PFSK-1 (cell line): ENCODE results near the gene TET3.

Source experiments
- FOXP2 ChIP-seq: optimal IDR thresholded peaks from 2 replicates; pipeline ENCODE3; 2011; ENCODE audit warnings: borderline replicate concordance, control low read depth, inconsistent platforms; ENCODE audit not compliant: insufficient read depth; ENCODE audit errors: extremely low read length, extremely low read depth
- POLR2AphosphoS5 ChIP-seq: IDR thresholded peaks from 2 replicates; pipeline ENCODE4 v1.6.1; 2012; ENCODE audit warnings: low read depth, mild to moderate bottlenecking, control low read depth, low read length, moderate library complexity
- REST ChIP-seq, 2 experiments: IDR thresholded peaks; 2 replicates each; pipeline versions ENCODE4 v1.6.1 to v1.8.0; 2011 to 2012; ENCODE audit warnings: low read depth in 2 of 2, low read length in 2 of 2, control low read depth in 1 of 2, inconsistent platforms in 1 of 2, mild to moderate bottlenecking in 1 of 2, moderate library complexity in 1 of 2; ENCODE audit not compliant: insufficient read depth in 1 of 2
- SIN3A ChIP-seq: IDR thresholded peaks from 2 replicates; pipeline ENCODE4 v1.6.1; 2012; ENCODE audit warnings: mild to moderate bottlenecking, low read length, moderate library complexity, borderline replicate concordance; ENCODE audit not compliant: insufficient read depth
- TAF1 ChIP-seq: IDR thresholded peaks from 2 replicates; pipeline ENCODE4 v1.6.1; 2012; ENCODE audit warnings: low read length, control low read depth, borderline replicate concordance; ENCODE audit not compliant: insufficient read depth

The TET3 gene

DNA sequence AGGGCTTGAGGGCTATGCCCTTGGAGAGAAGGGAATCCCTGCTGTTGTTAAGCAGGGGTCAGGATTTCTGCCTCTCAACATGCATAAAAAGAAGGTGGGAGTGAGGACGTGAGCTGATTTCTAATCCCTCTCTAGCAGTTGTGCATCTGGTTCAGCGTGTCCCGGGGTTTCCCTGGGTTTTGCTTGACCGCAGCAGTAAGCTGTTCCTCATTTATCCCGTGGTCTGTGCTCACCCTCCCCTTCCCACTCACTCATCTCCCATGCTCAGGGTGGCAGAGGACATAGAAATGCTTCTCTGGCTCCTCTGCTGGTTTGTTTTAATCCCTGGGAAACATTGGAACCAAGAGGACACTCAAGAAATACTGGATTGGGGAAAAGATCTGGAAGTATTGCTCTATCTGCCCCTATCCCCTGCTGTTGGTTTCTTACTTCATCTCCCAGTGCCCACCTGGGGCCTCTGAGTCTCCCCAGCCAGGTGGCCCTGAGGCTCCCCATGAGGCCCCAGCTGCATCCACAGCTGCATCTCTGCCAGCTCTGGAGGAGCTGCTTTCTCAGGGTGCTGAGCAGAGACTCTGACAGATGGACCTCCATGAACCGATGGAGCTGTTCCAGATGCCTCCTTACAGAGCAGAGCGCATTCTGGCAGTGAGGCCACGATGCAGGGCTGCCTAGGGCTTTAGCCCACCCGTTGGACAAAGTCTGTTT lies 36.1 kb downstream of the TET3 start:
- TF ChIP-seq POLR2AphosphoS5 (no peak), TAF1 (no peak), FOXP2 (no peak), REST (IDR thresholded peaks at IDR 0.05; ENCODE audit: insufficient read depth in 1 of 2, low read depth in 2 of 2, low read length in 2 of 2) (no peak), SIN3A (no peak)

DNA sequence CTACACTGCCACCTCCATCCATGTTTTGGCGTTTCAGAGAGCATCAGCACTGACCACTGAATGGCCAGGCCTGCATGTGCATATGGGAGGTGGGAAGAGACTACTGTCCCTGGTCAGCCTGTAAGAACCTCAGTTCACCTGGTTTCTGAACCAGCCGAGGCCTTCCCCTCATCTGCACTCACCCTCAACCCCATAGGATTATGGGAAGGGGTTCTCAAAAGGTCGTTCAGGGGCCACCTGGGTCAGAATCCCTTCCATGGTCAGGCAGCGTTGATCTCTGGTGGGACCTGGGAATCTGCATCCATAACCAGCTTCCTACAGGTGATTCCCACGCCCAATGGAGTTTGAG lies 36.7 kb downstream of the TET3 start:
- TF ChIP-seq REST (IDR thresholded peaks at IDR 0.05; ENCODE audit: insufficient read depth in 1 of 2, low read depth in 2 of 2, low read length in 2 of 2) (no peak), FOXP2 (no peak), TAF1 (no peak), SIN3A (no peak), POLR2AphosphoS5 (no peak)

GRCh38 chr2:74024216-74024615 lies 39.5 kb downstream of the TET3 start:
- TF ChIP-seq POLR2AphosphoS5, result no peak
- no peak for TF ChIP-seq REST (IDR thresholded peaks at IDR 0.05; ENCODE audit: insufficient read depth in 1 of 2, low read depth in 2 of 2, low read length in 2 of 2)
- no peak for TF ChIP-seq FOXP2
- TF ChIP-seq TAF1, result no peak
- no peak for TF ChIP-seq SIN3A

- TF ChIP-seq REST (IDR thresholded peaks at IDR 0.05; ENCODE audit: insufficient read depth in 1 of 2, low read depth in 2 of 2, low read length in 2 of 2) (no peak), SIN3A (no peak), FOXP2 (no peak), TAF1 (no peak), POLR2AphosphoS5 (no peak)
Observed at GRCh38 chr2:74025971-74026612, 41.4 kb downstream of the TET3 start.
